Measurements from ENCODE around the gene OPHN1. TPM values are rescaled to one million over a fixed set of nuclear protein-coding genes. Genes with fewer than 3 reads are reported as not detected.

OPHN1 gene
- 7.8 TPM for total RNA-seq (ENCODE audit: unreplicated experiment)
- long read RNA-seq, partial matches to known transcripts = 2 of 3 reads
- long read RNA-seq, other reads (novel, unspliced or antisense) = 1 of 3 reads

GRCh38 chrX:68433155-68433980 lies at the start of gene OPHN1:
OPHN1 (minus strand) TSS chrX:68433495; CDS start chrX:68433020, 475 bp downstream.
- TF ChIP-seq CTCF (IDR thresholded peaks at IDR 0.05; ENCODE audit: partially characterized antibody, unreplicated experiment) = no peak
- Mint-ChIP-seq H3K4me3 (ENCODE audit: unreplicated experiment) (peak within 1 kb of the TSS; percentile 93), H3K27ac (ENCODE audit: unreplicated experiment) (peak within 1 kb of the TSS; percentile 77), H3K36me3 (ENCODE audit: unreplicated experiment) (no peaks in the 10 kb centered on the region), H3K27me3 (ENCODE audit: unreplicated experiment) (peaks cover 3% of the 10 kb centered on the region), H3K9me3 (ENCODE audit: unreplicated experiment) (no peaks in the 10 kb centered on the region), H3K4me1 (ENCODE audit: low read depth, unreplicated experiment) (peaks cover 3% of the 10 kb centered on the region)
- DNase-seq = peak; percentile 55

GRCh38 chrX:68480969-68481368 lies 47.7 kb upstream of the OPHN1 start:
- TF ChIP-seq CTCF (IDR thresholded peaks at IDR 0.05; ENCODE audit: partially characterized antibody, unreplicated experiment) = no peak
- Mint-ChIP-seq H3K4me3 (ENCODE audit: unreplicated experiment) (no peak overlapping the region), H3K27me3 (ENCODE audit: unreplicated experiment) (peaks cover 1% of the 10 kb centered on the region), H3K4me1 (ENCODE audit: low read depth, unreplicated experiment) (no peaks in the 10 kb centered on the region), H3K9me3 (ENCODE audit: unreplicated experiment) (no peaks in the 10 kb centered on the region), H3K36me3 (ENCODE audit: unreplicated experiment) (no peaks in the 10 kb centered on the region), H3K27ac (ENCODE audit: unreplicated experiment) (no peak overlapping the region)
- DNase-seq = no peak

GRCh38 chrX:68464796-68465195 lies 31.5 kb upstream of the OPHN1 start:
- TF ChIP-seq CTCF (IDR thresholded peaks at IDR 0.05; ENCODE audit: partially characterized antibody, unreplicated experiment) = no peak
- Mint-ChIP-seq H3K4me3 (ENCODE audit: unreplicated experiment) (no peak overlapping the region), H3K27ac (ENCODE audit: unreplicated experiment) (no peak overlapping the region), H3K27me3 (ENCODE audit: unreplicated experiment) (no peaks in the 10 kb centered on the region), H3K4me1 (ENCODE audit: low read depth, unreplicated experiment) (no peaks in the 10 kb centered on the region), H3K9me3 (ENCODE audit: unreplicated experiment) (no peaks in the 10 kb centered on the region), H3K36me3 (ENCODE audit: unreplicated experiment) (no peaks in the 10 kb centered on the region)
- no peak for DNase-seq

- no peaks in the 10 kb centered on the region for H3K4me1 Mint-ChIP-seq (ENCODE audit: low read depth, unreplicated experiment)
- no peaks in the 10 kb centered on the region for H3K9me3 Mint-ChIP-seq (ENCODE audit: unreplicated experiment)
- no peak for DNase-seq
- no peaks in the 10 kb centered on the region for H3K36me3 Mint-ChIP-seq (ENCODE audit: unreplicated experiment)
- no peak overlapping the region for H3K27ac Mint-ChIP-seq (ENCODE audit: unreplicated experiment)
- H3K4me3 Mint-ChIP-seq (ENCODE audit: unreplicated experiment) = no peak overlapping the region
- H3K27me3 Mint-ChIP-seq (ENCODE audit: unreplicated experiment) = no peaks in the 10 kb centered on the region
- no peak for TF ChIP-seq CTCF (IDR thresholded peaks at IDR 0.05; ENCODE audit: partially characterized antibody, unreplicated experiment)
These were observed 30.6 kb upstream of the OPHN1 start for GRCh38 chrX:68463880-68464279.

- H3K4me1 Mint-ChIP-seq (ENCODE audit: low read depth, unreplicated experiment) = no peaks in the 10 kb centered on the region
- no peaks in the 10 kb centered on the region for H3K9me3 Mint-ChIP-seq (ENCODE audit: unreplicated experiment)
- H3K27me3 Mint-ChIP-seq (ENCODE audit: unreplicated experiment) = no peaks in the 10 kb centered on the region
- H3K36me3 Mint-ChIP-seq (ENCODE audit: unreplicated experiment) = no peaks in the 10 kb centered on the region
- no peak for DNase-seq
- H3K4me3 Mint-ChIP-seq (ENCODE audit: unreplicated experiment) = no peak overlapping the region
- TF ChIP-seq CTCF (IDR thresholded peaks at IDR 0.05; ENCODE audit: partially characterized antibody, unreplicated experiment) = peak; percentile 60
- no peak overlapping the region for H3K27ac Mint-ChIP-seq (ENCODE audit: unreplicated experiment)
These were observed 29.4 kb upstream of the OPHN1 start for GRCh38 chrX:68462653-68463052.
